Adrenal gland (tissue), 19 donors: Measurements from ENCODE around the gene GRB14. TPM values are rescaled to one million over a fixed set of nuclear protein-coding genes. Genes with fewer than 3 reads are reported as not detected.

Experiments
- DNase-seq, 7 donors: peaks; one replicate each; pipeline ENCODE4 v3.0.0-alpha.2; 2019 to 2020
- H3K27ac ChIP-seq, 5 donors: fragments of 200-600 bp; sonication (generic) in 4 of 5; 1 replicate in 3 of 5; 2 replicates in 2 of 5; pipeline versions ENCODE4 v1.5.1 to v1.8.0; 2016 to 2020; ENCODE audit warnings: mild to moderate bottlenecking in 1 of 5
- H3K27me3 ChIP-seq: fragments of 200-600 bp; 2 replicates; pipeline ENCODE4 v1.8.0; 2021
- H3K36me3 ChIP-seq, 2 donors: fragments of 200-600 bp; replicated peaks in 1 of 2; 1 replicate in 1 of 2; 2 replicates in 1 of 2; pipeline versions ENCODE4 v1.5.1 to v1.8.0; 2018 to 2022
- H3K4me1 ChIP-seq, 2 donors: fragments of 200-600 bp; replicated peaks in 1 of 2; 1 replicate in 1 of 2; 2 replicates in 1 of 2; pipeline versions ENCODE4 v1.5.1 to v1.8.0; 2018 to 2021
- H3K4me3 ChIP-seq, 4 donors: fragments of 200-600 bp; sonication (generic) in 3 of 4; one replicate each; pipeline ENCODE4 v1.5.1; 2016 to 2018
- H3K9me3 ChIP-seq, 3 donors: fragments of 200-600 bp; sonication (generic) in 1 of 3; replicated peaks in 1 of 3; 1 replicate in 2 of 3; 2 replicates in 1 of 3; pipeline versions ENCODE4 v1.5.1 to v1.8.0; 2016 to 2021
- CTCF ChIP-seq, 6 experiments: fragments of 450-650 bp in 4 of 6; fragments of 200-600 bp in 2 of 6; sonication (generic) in 1 of 6; IDR thresholded peaks; 1 replicate in 5 of 6; 2 replicates in 1 of 6; pipeline versions ENCODE4 v1.5.1 to v1.8.0; 2016 to 2021; ENCODE audit warnings: antibody characterized with exemption in 6 of 6, mild to moderate bottlenecking in 2 of 6, moderate library complexity in 1 of 6
- POLR2A ChIP-seq, 2 donors: fragments of 450-650 bp; IDR thresholded peaks; one replicate each; pipeline ENCODE4 v1.6.1; 2017; ENCODE audit warnings: antibody characterized with exemption in 2 of 2, mild to moderate bottlenecking in 2 of 2, moderate library complexity in 1 of 2
- WGBS, 4 donors: extraction: QIAGEN DNeasy Blood & Tissue Kit in 2 of 4; methylation state at CpG; one replicate each; pipeline versions ENCODE4 v1.1.5 to v1.1.7; 2013 to 2017; 5-methylcytosine and 5-hydroxymethylcytosine counted together
- intact Hi-C, 2 donors: fragments of 100-400 bp; cut with DNase I; formaldehyde crosslinking; loops; one replicate each; pipeline versions ENCODE4 v1.14.1 to v1.15.0; 2022 to 2023
- long read RNA-seq, 10 donors: library from polyadenylated mRNA in 3 of 10; unstranded in 2 of 10; stranded (forward) in 1 of 10; transcript quantifications; one replicate each; pipeline ENCODE4 v2.0.0 and lab custom pipeline, GENCODE V29; 2021 to 2026
- polyA plus RNA-seq, 3 donors: library from polyadenylated mRNA; stranded (reverse); fragments of 200-250 nt in 2 of 3; fragments of 350-450 nt in 1 of 3; fragmentation: Illumina TruSeq in 1 of 3; extraction: RNeasy Lipid Tissue Mini Kit (QIAGEN cat#74804) in 1 of 3; gene quantifications; one replicate each; pipeline ENCODE4 v1.2.3, GENCODE V29; 2013 to 2014
- total RNA-seq, 9 donors: library from RNA; depleted of rRNA in 4 of 9; stranded (reverse); fragments of >200 nt in 4 of 9; fragments of 120-200 nt in 1 of 9; fragmentation: NEBNext Ultra II Directional in 1 of 9; extraction: Animal tissue kit (Norgen Biotek cat#: 25700) in 1 of 9; gene quantifications; one replicate each; pipeline versions ENCODE4 v1.1.0 to v1.2.4, GENCODE V29; 2013 to 2023
- donor health status: healthy with polysubstance abuse.
- donor health status: Bipolar disorder and iron deficiency.
- donor health status: DM: yes; HTN: yes; CAD: no.
- donor health status: DM: no; HTN: no; CAD: no.
- donor health status: DM: no; HTN: no; CAD: no.
- donor health status: DM: yes; HTN: yes; CAD: no.

The GRB14 gene
- total RNA-seq: 100 to 1,000 TPM in 1 of 9 donors, 10 to 100 TPM in 7, 1 to 10 TPM in 1; 4.8 to 179 (median 39.6) TPM
- 100 to 1,000 TPM in 2 of 3 donors, 10 to 100 TPM in 1; 37.1 to 280 (median 152) TPM for polyA plus RNA-seq
- long read RNA-seq, donor 1, partial matches to known transcripts: 30 of 35 reads
- long read RNA-seq, donor 1, other reads (novel, unspliced or antisense): 5 of 35 reads
- long read RNA-seq, donor 2, partial matches to known transcripts: 34 of 34 reads
- long read RNA-seq, donor 2, other reads (novel, unspliced or antisense): 0 of 34 reads
- long read RNA-seq, donor 3, partial matches to known transcripts: 8 of 14 reads
- long read RNA-seq, donor 3, other reads (novel, unspliced or antisense): 6 of 14 reads
- long read RNA-seq, donor 4, partial matches to known transcripts: 23 of 38 reads
- long read RNA-seq, donor 4, other reads (novel, unspliced or antisense): 15 of 38 reads
- long read RNA-seq, donor 5, partial matches to known transcripts: 2 of 47 reads
- long read RNA-seq, donor 5, other reads (novel, unspliced or antisense): 45 of 47 reads
- long read RNA-seq, donor 6, partial matches to known transcripts: 2 of 6 reads
- long read RNA-seq, donor 6, other reads (novel, unspliced or antisense): 4 of 6 reads
- long read RNA-seq, donor 7, partial matches to known transcripts: 19 of 19 reads
- long read RNA-seq, donor 7, other reads (novel, unspliced or antisense): 0 of 19 reads
- long read RNA-seq, donor 8, partial matches to known transcripts: 31 of 36 reads
- long read RNA-seq, donor 8, other reads (novel, unspliced or antisense): 5 of 36 reads
- long read RNA-seq, donor 9, partial matches to known transcripts: 55 of 55 reads
- long read RNA-seq, donor 9, other reads (novel, unspliced or antisense): 0 of 55 reads
- long read RNA-seq, donor 10, partial matches to known transcripts: 17 of 17 reads
- long read RNA-seq, donor 10, other reads (novel, unspliced or antisense): 0 of 17 reads

- DNase-seq: peak in 4 of 7 donors; percentile 27 to 34 (median 32)
- Histone ChIP-seq H3K4me3 (peak within 1 kb of the TSS in 3 of 4 donors; percentile 14 to 56 (median 32)), H3K36me3 (no peaks in the 10 kb centered on the region), H3K27me3 (no peaks in the 10 kb centered on the region), H3K27ac (no peak within 1 kb of the TSS), H3K4me1 (peaks cover 7 to 8% of the 10 kb centered on the region in 2 donors), H3K9me3 (no peaks in the 10 kb centered on the region)
- intact Hi-C loops: no loop called here
- WGBS, 4 donors: 0 to 1% (median 0%) methylated on average over 4 to 87 of the region's 96 CpGs
- TF ChIP-seq POLR2A (IDR thresholded peaks at IDR 0.05): no peak
- no peak for TF ChIP-seq CTCF (IDR thresholded peaks at IDR 0.05)
These were observed at the start of gene GRB14 for GRCh38 chr2:164620873-164621763. Gene GRB14, minus strand, starts transcription at chr2:164621482. Its CDS starts 173 bp downstream, at chr2:164621309.

- Histone ChIP-seq H3K9me3 (no peaks in the 10 kb centered on the region), H3K36me3 (no peaks in the 10 kb centered on the region), H3K27me3 (no peaks in the 10 kb centered on the region), H3K4me1 (no peaks in the 10 kb centered on the region), H3K27ac (no peak overlapping the region), H3K4me3 (no peak overlapping the region)
- intact Hi-C loops: no loop called here
- TF ChIP-seq CTCF (IDR thresholded peaks at IDR 0.05) (no peak), POLR2A (IDR thresholded peaks at IDR 0.05) (no peak)
- no peak for DNase-seq
These were observed 48.0 kb upstream of the GRB14 start for GRCh38 chr2:164669291-164669690.

GRCh38 chr2:164667566-164667965 is 46.3 kb upstream of the GRB14 start:
- no peak overlapping the region for H3K27ac ChIP-seq
- no peaks in the 10 kb centered on the region for H3K36me3 ChIP-seq
- H3K4me3 ChIP-seq: no peak overlapping the region
- 85 to 97% (median 91%) methylated on average over 2 of the region's 2 CpGs for WGBS, 4 donors
- DNase-seq: no peak
- peaks cover 0 to 6% of the 10 kb centered on the region in 2 donors for H3K4me1 ChIP-seq
- no peak for TF ChIP-seq POLR2A (IDR thresholded peaks at IDR 0.05)
- TF ChIP-seq CTCF (IDR thresholded peaks at IDR 0.05): no peak
- H3K9me3 ChIP-seq: no peaks in the 10 kb centered on the region
- no peaks in the 10 kb centered on the region for H3K27me3 ChIP-seq
- intact Hi-C loops: no loop called here
